ENCODE data around the gene DSEL. TPM values are rescaled to one million over a fixed set of nuclear protein-coding genes. Genes with fewer than 3 reads are reported as not detected.

The DSEL gene
- 10 to 100 TPM; 10.5 to 23.8 (median 12.7) TPM for polyA plus RNA-seq (ENCODE audit: insufficient read length in 10 of 10)
- long read RNA-seq, donor 1, full-length matches to known transcripts, result 22 of 22 reads
- long read RNA-seq, donor 1, partial matches to known transcripts, result 0 of 22 reads
- long read RNA-seq, donor 1, other reads (novel, unspliced or antisense), result 0 of 22 reads
- long read RNA-seq, donor 2, full-length matches to known transcripts, result 6 of 6 reads
- long read RNA-seq, donor 2, partial matches to known transcripts, result 0 of 6 reads
- long read RNA-seq, donor 2, other reads (novel, unspliced or antisense), result 0 of 6 reads
- long read RNA-seq, donor 3, result 0 reads
- long read RNA-seq, donor 4, full-length matches to known transcripts, result 8 of 8 reads
- long read RNA-seq, donor 4, partial matches to known transcripts, result 0 of 8 reads
- long read RNA-seq, donor 4, other reads (novel, unspliced or antisense), result 0 of 8 reads
- long read RNA-seq, donor 5, full-length matches to known transcripts, result 11 of 11 reads
- long read RNA-seq, donor 5, partial matches to known transcripts, result 0 of 11 reads
- long read RNA-seq, donor 5, other reads (novel, unspliced or antisense), result 0 of 11 reads
- long read RNA-seq, donor 6, full-length matches to known transcripts, result 8 of 8 reads
- long read RNA-seq, donor 6, partial matches to known transcripts, result 0 of 8 reads
- long read RNA-seq, donor 6, other reads (novel, unspliced or antisense), result 0 of 8 reads
- long read RNA-seq, donor 7, full-length matches to known transcripts, result 8 of 8 reads
- long read RNA-seq, donor 7, partial matches to known transcripts, result 0 of 8 reads
- long read RNA-seq, donor 7, other reads (novel, unspliced or antisense), result 0 of 8 reads
- long read RNA-seq, donor 8, full-length matches to known transcripts, result 9 of 9 reads
- long read RNA-seq, donor 8, partial matches to known transcripts, result 0 of 9 reads
- long read RNA-seq, donor 8, other reads (novel, unspliced or antisense), result 0 of 9 reads
- long read RNA-seq, donor 9, full-length matches to known transcripts, result 2 of 2 reads
- long read RNA-seq, donor 9, partial matches to known transcripts, result 0 of 2 reads
- long read RNA-seq, donor 9, other reads (novel, unspliced or antisense), result 0 of 2 reads

DNA sequence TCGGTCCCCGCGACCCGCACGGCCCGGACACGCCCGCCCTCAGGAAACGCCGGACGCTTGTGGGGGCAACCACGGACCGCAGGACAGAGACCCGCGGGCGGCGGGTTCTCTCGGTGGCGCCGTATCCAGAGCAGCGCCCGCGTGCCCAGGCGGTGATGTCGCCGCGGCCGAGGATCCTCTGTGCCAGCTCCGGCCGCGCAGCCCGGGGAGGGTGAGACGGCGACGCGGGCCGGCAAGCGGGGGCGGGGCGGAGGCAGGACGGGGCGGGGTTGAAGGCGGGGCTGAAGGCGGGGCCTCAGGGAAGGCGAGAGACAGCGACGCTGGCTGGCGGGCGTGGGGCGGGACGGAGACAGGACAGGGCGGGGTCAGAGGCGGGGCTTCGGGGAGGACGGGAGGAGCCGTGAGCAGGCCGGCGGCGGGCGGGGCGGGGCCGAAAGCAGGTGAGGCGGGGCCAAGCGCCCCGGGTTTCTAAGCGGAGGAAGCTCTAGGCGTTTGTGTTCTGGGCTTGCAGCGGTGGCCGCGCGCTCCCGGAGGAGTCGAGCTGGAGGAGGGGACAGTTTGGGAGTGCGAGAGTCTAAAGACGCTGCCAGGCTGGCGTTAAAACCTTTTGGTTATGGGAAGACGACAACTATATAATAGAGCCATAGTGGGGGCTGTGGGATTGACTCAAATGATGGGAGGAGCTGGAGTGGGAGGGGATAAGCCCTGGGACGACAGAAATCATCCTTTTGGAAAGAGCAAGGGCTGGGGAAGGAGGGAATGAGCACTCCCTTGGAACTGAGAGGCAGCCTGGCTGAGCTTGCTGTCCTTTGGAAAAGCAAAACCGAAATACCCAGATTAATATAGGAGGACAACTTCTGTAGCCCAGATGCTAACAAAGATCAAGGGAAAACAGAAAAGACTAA lies at the start of gene DSEL:
TSS of gene DSEL (minus strand) at position 182 of the 905 bp plus-strand sequence. CDS start 2,112 bp downstream, outside the sequence.
- DNase-seq, result peak; percentile 96 to 99 (median 96)

- DNase-seq, result no peak
Measured at GRCh38 chr18:67553437-67553836, 36.9 kb upstream of the DSEL start.

GRCh38 chr18:67550872-67551520 lies 34.5 kb upstream of the DSEL start:
- DNase-seq, result no peak

- no peak for DNase-seq
Measured at GRCh38 chr18:67549946-67550345, 33.4 kb upstream of the DSEL start.

GRCh38 chr18:67545681-67546080 lies 29.2 kb upstream of the DSEL start:
- DNase-seq, result peak in 1 of 3 donors; percentile 19

GRCh38 chr18:67540559-67540958 lies 24.0 kb upstream of the DSEL start:
- no peak for DNase-seq

GRCh38 chr18:67531929-67532328 lies 15.4 kb upstream of the DSEL start:
- no peak for DNase-seq

GRCh38 chr18:67525328-67526099 lies 9.0 kb upstream of the DSEL start:
- DNase-seq, result peak; percentile 95 to 98 (median 97)

DNA sequence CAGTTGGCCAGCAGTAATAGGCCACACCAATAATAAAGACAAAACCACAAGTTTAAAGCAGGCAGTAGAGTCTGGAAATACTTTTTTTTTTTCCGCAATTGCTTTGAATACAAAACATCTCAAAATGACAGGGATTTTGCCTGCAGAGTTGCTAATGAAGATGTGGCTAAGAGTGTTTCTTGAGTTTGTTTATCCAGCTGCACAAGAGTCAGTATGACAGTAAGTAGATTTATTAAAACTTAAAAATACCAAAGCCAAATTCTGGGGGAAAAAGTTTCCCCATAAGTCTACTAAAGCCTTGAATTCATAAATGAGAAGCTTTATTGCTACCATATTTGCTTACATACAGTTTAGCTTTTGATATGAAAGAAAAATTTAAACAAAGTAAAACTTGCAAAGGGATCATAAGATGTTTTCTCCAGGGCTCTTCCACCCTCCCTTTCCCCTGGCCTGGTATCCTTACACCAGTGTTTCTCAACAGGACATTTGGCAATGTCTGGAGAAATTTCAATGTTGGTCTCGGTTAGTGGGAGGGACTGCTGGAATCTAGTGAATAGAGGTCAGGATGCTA lies 3.9 kb upstream of the DSEL start:
- DNase-seq, result peak; percentile 46 to 82 (median 52)

DNA sequence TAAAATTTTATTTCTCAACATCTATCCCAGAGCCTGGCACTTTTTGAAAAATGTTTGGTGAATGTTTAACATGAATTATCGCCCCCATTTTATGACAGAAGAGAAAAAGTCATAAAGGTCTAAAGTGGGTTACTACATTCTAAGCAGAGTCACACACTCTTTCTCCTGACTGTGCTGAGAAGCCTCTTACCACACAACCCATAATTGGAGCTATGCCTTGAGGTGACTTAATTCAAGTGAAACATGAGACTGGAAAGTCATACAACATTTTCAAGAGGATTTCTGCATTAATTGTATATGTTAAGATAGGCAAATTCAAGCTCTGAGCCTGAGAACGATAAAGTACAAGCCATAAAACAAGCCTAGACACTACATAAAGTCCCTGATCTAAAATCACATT lies 3.1 kb upstream of the DSEL start:
- peak; percentile 37 to 66 (median 41) for DNase-seq

DNA sequence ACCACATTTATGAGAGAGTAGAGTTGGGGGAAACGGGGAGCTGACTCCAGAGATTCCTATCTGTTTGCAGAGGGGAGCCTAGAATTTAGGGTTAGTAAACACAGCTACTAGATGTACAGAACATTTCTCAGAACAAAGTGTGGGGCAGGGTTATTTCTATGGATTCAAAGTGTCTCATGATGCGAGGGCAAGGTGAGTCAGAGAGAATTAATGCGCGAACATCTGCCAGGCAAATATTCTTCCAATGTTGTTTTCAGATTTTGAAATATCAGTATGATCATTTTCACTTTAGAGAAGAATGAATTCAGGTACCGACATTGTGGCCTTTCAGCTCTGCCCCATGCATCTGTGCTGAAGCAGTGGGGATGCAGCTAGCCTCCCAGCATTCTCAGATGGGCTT lies 2.0 kb upstream of the DSEL start:
- no peak for DNase-seq

GRCh38 chr18:67517444-67517765 lies 885 bp upstream of the DSEL start:
- peak in 1 of 3 donors; percentile 28 for DNase-seq

- DNase-seq, result peak; percentile 88 to 96 (median 91)
Measured at GRCh38 chr18:67515942-67516538, 480 bp downstream of the DSEL start.

DNA sequence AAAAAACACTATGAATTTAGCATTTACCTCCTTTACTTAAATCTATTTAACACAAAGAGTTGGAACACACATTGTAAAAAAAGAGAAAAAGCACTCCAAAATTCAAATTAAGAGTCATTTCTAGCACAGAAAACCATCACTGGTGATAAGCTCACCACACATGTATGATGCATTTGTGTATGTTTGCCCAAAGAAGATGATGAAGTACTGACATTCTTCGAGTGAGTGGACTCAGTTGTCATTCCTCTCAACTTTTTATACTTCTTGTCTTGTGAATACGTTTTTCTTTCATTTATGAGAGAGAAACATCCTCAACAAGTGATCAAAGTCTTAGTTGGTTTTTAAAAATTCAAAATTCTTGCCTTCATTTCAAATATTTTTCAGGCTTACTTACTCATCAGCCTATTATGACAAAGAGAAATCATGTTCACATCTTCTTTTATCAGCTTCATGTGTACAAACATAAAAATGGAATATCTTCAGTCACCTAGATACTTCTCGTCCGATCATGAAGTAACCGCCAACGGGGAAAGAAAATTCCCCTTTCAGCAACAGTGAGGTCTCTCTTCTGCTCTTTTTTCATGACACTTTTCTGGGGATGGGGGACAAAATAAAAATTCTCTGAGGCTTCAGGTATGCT lies 1.5 kb downstream of the DSEL start:
- DNase-seq, result no peak

GRCh38 chr18:67514465-67514864 lies 2.1 kb downstream of the DSEL start:
- DNase-seq, result no peak

DNA sequence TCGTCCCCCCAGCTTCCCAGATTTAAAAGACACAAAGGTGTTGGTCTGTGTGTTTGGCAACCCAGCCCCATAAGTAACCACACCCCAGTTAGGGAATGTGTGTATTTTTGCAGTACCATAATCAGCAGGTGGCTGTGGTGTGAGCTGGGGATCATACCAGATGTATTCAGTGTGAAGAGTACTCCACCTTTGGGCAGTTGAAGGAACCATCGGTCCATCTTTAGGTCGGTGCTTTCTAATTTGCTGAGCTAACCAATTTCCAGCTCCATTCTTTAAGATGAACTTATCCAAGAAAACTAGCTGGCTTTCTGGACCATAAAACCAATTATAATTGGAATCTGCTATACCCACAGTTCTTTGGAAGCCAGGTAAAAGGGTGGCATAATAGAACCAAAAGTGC lies 3.2 kb downstream of the DSEL start:
- DNase-seq, result no peak

DNA sequence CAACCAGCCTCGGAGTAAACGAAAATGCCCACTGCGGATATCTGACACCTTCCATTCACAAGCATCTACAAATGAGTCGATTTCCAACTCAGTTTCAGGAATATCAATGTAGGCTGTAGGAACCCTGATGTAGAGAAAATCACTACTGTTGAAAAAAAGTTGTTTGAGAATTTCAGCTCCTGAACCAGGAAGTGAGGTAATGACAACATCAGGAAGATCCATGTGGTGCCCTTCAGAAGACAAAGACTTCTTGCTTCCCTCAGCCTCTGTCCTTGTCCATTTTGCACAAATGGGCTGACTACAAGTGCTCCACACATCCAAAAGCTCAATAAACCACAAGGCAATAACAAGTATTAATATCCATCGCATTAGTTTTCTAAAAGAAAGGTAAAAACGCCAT lies 4.7 kb downstream of the DSEL start:
- no peak for DNase-seq

DNA sequence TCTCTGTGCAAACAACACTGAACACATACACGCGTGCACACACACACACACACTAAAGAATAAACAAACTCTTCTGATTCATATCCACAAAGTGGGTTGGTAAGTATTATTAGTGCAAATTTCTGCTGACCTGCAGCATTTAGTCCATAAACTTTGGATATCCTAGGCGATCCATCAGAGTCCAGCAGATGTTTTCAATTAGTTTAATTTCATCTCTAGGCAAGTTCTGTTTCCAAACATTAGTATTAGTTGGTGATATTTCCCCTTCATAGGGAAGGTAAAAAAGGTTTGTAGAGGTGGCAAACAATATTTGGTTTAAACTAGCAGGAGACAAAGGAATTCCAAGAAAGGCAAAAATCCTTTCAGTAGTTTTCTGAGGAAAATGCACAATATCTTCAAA lies 5.7 kb downstream of the DSEL start:
- no peak for DNase-seq
